Smooth muscle cell of trachea (primary cell): ENCODE data around the gene PHF8. TPM values are rescaled to one million over a fixed set of nuclear protein-coding genes. Genes with fewer than 3 reads are reported as not detected.

ENCODE experiments used
- total RNA-seq: library from RNA; depleted of rRNA; stranded (reverse); fragments of >200 nt; gene quantifications from 2 replicates; pipeline ENCODE4 v1.2.1, GENCODE V29; 2014

Gene PHF8
- total RNA-seq: 15.7 and 21.8 TPM in 2 replicates

GRCh38 chrX:54044126-54044876, at the start of gene PHF8:
PHF8 (minus strand) TSS chrX:54044473; CDS start chrX:54042728, 1,745 bp downstream.

Other genes starting within 250 kb of the PHF8 start
- gene FAM120C, start 138.8 kb upstream of the PHF8 start, total RNA-seq: 6.0 and 8.6 TPM in 2 replicates